ENCODE results near the gene IFITM2.

IFITM2 gene

GRCh38 chr11:293271-293851, 14.3 kb upstream of the IFITM2 start:
- DNase-seq (ENCODE audit: low read depth in 2 of 2): no peak

GRCh38 chr11:293852-294661, 13.6 kb upstream of the IFITM2 start:
- no peak for DNase-seq (ENCODE audit: low read depth in 2 of 2)

GRCh38 chr11:294780-295179, 12.8 kb upstream of the IFITM2 start:
- DNase-seq (ENCODE audit: low read depth in 2 of 2): no peak

GRCh38 chr11:295351-296170, 12.1 kb upstream of the IFITM2 start:
- no peak for DNase-seq (ENCODE audit: low read depth in 2 of 2)

GRCh38 chr11:296171-297050, 11.2 kb upstream of the IFITM2 start:
- no peak for DNase-seq (ENCODE audit: low read depth in 2 of 2)

- no peak for DNase-seq (ENCODE audit: low read depth in 2 of 2)
Measured at GRCh38 chr11:297051-297585, 10.5 kb upstream of the IFITM2 start.

GRCh38 chr11:297586-298405, 9.8 kb upstream of the IFITM2 start:
- no peak for DNase-seq (ENCODE audit: low read depth in 2 of 2)

GRCh38 chr11:298406-299065, 9.1 kb upstream of the IFITM2 start:
- no peak for DNase-seq (ENCODE audit: low read depth in 2 of 2)

- no peak for DNase-seq (ENCODE audit: low read depth in 2 of 2)
Measured at GRCh38 chr11:299081-299891, 8.3 kb upstream of the IFITM2 start, which contains the start of gene IFITM5. IFITM5 (minus strand) TSS chr11:299526; CDS start chr11:299490, 36 bp downstream.

GRCh38 chr11:299951-300735, 7.5 kb upstream of the IFITM2 start:
- DNase-seq (ENCODE audit: low read depth in 2 of 2): no peak

GRCh38 chr11:303363-303762, 4.3 kb upstream of the IFITM2 start:
- DNase-seq (ENCODE audit: low read depth in 2 of 2): no peak

GRCh38 chr11:304061-304506, 3.5 kb upstream of the IFITM2 start:
- no peak for DNase-seq (ENCODE audit: low read depth in 2 of 2)

GRCh38 chr11:304915-305843, 2.4 kb upstream of the IFITM2 start:
- DNase-seq (ENCODE audit: low read depth in 2 of 2): no peak

- DNase-seq (ENCODE audit: low read depth in 2 of 2): no peak
Measured at GRCh38 chr11:305844-306211, 1.8 kb upstream of the IFITM2 start.

- DNase-seq (ENCODE audit: low read depth in 2 of 2): no peak
Measured at GRCh38 chr11:306645-307371, 808 bp upstream of the IFITM2 start.

Measured in stimulated activated CD8-positive, alpha-beta memory T cell treated with anti-CD3 and anti-CD28 coated beads, Interleukin-2, amount 100 ng/mL, for 48 hours (primary cell).